Activated CD4-positive, alpha-beta T cell treated with anti-CD3 and anti-CD28 coated beads for 4 hours (primary cell): ENCODE data around the gene SLC4A3.
"Not testable (repeated sequence)": the region's sequence is repeated elsewhere in the genome, so short reads cannot be mapped to it uniquely, and the experiment has no call there.

Experiments used
- DNase-seq, 2 donors: peaks; one replicate each; pipeline ENCODE4 v3.0.0-alpha.2; 2020

The SLC4A3 gene

GRCh38 chr2:219651656-219652055, 24.2 kb downstream of the SLC4A3 start:
- not testable (repeated sequence) for DNase-seq

- DNase-seq: no peak
These were observed 29.1 kb downstream of the SLC4A3 start for GRCh38 chr2:219656526-219656925.

- DNase-seq: no peak
These were observed 30.9 kb downstream of the SLC4A3 start for GRCh38 chr2:219658196-219658846.

DNA sequence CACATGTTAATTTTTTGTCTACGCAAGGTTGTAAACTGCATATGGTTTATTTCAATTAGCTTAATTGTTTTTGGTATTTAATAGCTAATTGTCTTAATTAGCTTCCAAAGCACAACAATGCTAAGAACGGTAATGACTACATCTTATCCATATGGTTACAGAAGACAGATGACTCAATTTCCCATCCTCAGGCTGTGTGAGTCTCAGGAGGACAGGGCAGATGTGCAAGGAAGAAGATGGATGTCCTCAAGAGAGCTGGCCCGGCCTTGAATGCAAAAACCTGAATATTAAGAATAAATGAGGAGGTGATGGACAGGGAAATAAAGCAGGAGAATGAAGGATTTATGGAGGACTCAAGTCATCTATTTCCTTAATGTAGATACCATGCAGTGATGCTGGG, 31.4 kb downstream of the SLC4A3 start:
- DNase-seq: no peak

DNA sequence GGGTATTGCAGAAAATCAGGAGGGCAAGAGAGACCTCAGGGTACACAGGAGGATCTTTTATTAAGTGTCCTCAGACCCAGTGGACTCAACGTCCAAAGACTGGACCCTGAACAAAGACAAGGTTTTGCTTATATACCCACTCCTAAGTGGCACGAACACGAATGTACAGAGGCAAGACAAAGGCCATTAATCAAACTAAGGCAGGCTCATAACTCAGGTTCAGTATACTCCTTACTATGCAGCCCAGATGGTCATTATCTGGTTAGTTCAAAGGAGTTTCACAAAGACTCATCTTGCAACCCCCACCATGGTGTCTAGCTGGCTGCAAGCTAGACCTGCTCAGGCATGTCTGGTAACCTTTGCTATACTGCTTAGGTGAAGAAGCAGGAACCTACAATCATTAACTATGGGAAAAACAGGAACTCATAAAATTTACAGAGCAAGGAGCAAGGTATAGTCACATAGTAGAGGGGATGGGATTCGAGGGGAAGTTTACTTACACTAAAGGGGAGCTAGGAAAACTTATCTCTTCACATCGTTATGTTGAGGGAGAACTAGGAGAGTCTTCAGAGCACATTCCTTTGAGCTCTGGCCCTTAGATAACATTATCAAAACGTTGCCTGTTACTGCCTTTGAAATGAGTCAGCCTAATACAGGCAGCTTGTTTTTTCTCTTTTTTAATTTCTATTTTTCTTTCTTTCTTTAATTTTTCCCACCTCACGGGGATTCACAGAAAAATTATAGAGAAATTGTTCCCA, 33.9 kb downstream of the SLC4A3 start:
- DNase-seq: no peak

- DNase-seq: no peak
These were observed 34.5 kb downstream of the SLC4A3 start for GRCh38 chr2:219661955-219662395.

DNA sequence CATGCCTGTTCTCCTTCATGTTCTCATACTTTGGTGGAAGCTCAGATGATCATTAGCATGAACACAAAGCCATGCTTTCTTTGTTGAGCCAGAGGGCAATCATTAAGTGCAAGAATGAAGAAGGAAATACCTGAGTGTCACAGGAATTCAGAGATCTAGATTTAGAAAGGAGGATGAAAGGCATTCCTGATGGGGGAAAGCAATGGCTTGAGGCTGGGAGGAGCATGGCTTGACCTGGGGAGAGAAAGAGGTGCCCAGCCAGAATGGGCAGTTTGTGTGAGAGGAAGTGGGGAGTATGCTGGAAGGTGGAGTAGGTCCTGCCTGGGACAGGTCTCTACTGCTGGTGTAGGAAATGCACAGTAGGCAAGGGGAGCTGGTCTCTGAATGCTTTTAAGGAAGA, 35.1 kb downstream of the SLC4A3 start:
- no peak for DNase-seq

DNA sequence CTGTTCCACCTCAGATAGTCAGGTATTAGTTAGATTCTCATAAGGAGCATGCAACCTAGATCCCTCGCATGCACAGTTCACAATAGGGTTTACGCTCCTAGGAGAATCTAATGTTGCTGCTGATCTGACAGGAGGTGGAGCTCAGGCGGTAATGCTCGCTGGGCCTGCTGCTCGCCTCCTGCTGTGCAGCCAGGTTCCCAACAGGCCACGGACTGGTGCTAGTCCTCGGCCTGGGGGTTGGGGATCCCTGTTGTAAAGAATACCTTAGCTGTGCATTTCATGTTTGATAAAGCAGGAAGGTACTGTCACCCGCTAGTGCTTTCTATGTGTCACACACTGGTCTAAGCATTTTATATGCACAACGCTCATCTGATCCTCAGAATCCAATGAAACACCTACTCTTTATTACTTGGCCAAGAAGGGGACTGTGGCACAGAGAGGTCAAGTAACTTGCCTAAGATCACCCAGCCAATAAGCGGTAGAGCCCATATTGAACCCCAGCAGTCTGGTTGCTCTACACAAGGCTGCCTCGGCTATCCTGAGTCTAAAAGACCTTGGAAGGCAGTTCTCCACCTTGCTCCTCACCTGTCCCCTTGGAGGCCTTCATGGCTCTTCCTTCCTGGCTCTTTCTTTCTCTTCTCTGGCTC, 35.8 kb downstream of the SLC4A3 start:
- no peak for DNase-seq

DNA sequence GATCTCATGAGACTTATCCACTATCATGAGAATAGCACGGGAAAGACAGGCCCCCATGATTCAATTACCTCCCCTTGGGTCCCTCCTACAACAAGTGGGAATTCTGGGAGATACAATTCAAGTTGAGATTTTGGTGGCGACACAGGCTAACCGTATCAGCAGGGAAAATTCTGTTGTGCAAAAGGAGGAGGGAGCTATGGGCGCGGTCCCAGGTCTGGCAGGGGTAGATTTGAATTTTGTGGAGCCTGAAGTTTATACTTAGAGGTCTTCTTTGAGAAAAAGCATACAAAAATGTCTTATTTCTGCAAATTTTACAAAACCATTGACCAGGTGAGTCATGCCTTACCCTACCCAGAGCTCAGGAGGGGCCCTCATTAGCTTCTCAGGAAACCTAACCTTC, 36.6 kb downstream of the SLC4A3 start:
- DNase-seq: no peak

DNA sequence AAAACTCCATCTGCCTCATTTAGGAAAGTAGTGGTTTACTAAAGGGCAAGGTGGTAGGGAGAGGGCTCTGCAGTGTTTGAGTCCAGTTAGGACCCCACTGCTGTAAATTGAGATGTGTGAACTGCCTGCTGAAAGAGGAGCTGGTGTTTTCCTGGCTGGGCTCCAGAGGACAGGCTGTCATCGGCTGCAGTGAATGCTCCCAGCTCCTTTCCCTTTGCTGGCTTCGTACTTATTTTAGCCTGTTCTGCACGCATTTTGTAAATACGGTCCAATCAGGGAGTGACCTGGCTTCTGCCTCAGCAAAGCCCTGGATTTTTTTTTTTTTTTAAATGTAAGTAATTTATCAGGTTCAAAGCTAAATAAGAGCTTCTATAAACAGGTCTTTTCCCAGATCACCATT, 37.5 kb downstream of the SLC4A3 start:
- no peak for DNase-seq

- no peak for DNase-seq
These were observed 38.5 kb downstream of the SLC4A3 start for GRCh38 chr2:219665926-219666325.

- DNase-seq: no peak
These were observed 40.9 kb downstream of the SLC4A3 start for GRCh38 chr2:219668316-219668715.

GRCh38 chr2:219670386-219670785, 43.0 kb downstream of the SLC4A3 start:
- DNase-seq: no peak

- DNase-seq: no peak
These were observed 43.8 kb downstream of the SLC4A3 start for GRCh38 chr2:219671279-219671678.

- DNase-seq: no peak
These were observed 45.0 kb downstream of the SLC4A3 start for GRCh38 chr2:219672406-219672805.

GRCh38 chr2:219675221-219675620, 47.8 kb downstream of the SLC4A3 start:
- no peak for DNase-seq

GRCh38 chr2:219676586-219676985, 49.2 kb downstream of the SLC4A3 start:
- DNase-seq: no peak

DNA sequence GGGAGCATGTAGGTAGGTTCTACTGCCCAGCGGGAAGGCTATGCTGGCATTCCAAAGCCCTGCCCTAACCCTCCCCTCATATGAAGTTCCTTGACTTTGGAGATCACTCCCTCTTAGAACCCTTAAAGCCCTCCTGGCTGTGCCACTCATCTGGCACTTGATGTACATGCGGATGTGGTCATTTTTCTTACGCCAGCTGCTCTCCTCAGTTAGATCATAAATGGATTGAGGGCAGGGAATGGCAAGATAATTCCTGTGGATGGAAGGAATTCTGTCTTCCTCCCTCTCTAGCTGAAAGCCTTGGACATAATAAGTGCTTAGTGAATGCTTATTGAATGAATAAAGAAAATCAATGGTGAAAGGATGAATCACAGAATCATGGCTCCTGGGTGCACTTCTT, 51.6 kb downstream of the SLC4A3 start:
- no peak for DNase-seq

GRCh38 chr2:219679571-219679970, 52.1 kb downstream of the SLC4A3 start:
- no peak for DNase-seq

DNA sequence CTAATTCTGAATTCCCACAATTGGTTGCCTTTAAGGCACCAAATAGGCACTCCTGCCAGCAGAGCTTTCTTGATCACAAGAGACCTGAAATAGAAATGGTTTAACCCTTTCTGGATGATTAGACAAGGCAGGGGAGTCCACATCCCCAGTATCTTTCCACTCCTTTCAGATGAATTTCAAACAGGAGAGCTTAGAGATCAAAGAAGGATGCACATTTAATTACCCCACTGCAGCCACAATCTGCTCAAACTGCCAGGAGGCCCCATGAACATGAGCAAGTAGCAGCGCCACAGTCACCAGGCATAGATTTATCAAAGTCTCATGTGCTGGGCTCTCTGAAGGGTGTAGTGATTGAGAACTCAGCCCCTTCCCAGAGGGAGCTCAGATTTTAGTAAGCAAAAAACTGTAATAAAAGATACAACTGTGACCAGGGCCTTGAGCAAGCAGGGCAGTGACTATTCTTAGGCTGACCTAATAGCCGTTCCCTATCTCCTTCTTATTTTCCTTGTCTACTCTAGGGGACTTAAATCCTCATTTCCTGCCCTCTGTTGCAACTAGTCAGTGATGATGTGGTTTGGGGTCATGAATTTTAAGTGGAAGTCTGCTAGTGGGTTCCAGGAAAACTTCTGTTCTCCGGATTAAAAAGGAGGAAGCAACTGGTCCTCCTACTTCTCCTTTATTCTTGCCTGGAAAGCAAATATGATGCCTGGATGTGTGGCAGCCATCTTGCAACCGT, 53.7 kb downstream of the SLC4A3 start:
- no peak for DNase-seq

GRCh38 chr2:219681694-219682300, 54.4 kb downstream of the SLC4A3 start:
- DNase-seq: no peak

- not testable (repeated sequence) for DNase-seq
These were observed 56.0 kb downstream of the SLC4A3 start for GRCh38 chr2:219683474-219683873.
